HG02981 (cell line): Measurements from ENCODE around the gene SCFD2.

Experiments
- ATAC-seq: cut with Tn5 transposase; IDR thresholded peaks from one replicate; pipeline ENCODE4 v1.9.1; 2021; ENCODE audit warnings: mild to moderate bottlenecking, moderate library complexity; ENCODE audit not compliant: unreplicated experiment

Gene SCFD2

DNA sequence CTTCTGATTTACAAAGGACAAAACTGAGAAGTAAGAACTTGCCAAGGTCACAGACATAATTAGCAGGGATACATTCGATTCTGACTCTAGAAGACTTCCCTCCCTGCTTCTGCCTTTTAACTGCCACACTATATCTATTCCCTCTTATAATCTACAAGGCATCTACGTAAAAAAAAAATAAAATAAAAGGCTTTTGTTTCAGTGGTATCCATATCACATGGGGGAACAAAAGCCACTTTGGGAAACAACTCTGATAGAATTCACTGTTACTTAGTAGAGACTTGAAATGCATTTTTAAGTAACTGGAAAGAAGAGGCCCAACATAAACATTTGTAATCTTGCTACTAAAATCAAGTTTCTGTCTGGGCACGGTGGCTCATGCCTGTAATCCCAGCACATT lies 247.2 kb downstream of the SCFD2 start:
- no peak for ATAC-seq

DNA sequence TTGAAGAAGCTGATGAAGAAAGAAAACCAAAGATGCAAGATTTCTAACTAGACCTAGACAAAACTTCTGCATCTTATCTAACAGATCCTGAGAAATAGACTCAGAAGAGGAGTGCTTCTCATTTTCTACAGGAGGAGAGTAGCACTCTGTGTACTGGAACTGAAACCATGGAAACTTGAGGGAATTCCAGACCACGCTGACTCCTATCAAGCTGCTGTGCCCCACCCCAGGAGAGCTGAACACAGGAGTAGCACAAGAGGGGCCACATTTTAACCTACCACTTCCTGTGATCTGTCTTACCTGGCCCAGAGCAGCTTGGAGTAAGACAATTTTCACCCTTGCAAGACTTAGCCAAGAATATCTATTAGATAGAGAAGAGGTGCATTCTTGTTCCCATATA lies 248.9 kb downstream of the SCFD2 start:
- no peak for ATAC-seq

DNA sequence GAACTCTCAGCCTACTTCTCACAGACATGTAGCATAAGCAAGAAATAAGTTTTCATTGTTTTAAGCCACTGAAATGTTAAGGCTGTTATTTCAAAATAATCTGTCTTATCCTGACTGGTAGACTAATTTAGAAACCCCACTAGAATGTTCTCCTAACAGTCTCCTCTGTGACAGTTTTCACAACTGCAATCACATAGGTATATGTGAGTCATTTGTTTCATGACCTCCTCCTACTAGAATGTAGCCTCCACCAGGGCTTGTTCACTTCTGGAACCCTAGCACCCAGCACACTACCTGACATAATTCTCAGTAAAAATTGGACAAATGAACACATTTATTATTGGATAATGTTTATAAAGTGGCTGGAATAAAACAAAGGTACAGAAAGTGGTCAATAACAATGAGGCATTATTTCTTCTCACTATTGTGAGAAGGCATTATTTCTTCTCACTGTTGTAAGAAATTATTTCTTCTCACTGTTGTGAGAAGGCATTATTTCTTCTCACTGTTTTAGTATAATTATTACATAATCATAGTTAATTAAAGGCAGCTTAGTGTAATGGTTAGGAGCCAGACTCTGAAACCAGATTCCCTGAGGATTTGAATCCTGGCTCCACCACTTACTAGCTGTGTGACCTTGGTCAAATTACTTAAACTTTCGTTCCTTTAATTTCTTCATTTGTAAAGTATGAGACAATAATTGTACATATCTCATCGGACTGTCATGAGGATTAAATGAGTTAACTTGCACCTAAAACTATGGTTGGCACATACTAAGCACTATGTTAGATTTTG lies 252.2 kb downstream of the SCFD2 start:
- no peak for ATAC-seq

DNA sequence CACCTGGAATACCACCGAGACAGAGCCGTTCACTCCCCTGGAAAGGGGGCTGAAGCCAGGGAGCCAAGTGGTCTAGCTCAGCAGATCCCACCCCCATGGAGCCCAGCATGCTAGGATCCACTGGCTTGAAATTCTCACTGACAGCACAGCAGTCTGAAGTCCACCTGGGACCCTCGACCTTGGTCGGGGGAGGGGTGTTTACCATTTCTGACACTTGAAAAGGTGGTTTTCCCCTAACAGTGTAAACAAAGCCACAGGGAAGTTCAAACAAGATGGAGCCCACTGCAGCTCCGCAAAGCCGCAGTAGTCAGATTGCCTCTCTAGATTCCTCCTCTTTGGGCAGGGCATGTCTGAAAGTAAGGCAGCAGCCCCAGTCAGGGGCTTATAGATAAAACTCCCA lies 260.5 kb downstream of the SCFD2 start:
- ATAC-seq = no peak

DNA sequence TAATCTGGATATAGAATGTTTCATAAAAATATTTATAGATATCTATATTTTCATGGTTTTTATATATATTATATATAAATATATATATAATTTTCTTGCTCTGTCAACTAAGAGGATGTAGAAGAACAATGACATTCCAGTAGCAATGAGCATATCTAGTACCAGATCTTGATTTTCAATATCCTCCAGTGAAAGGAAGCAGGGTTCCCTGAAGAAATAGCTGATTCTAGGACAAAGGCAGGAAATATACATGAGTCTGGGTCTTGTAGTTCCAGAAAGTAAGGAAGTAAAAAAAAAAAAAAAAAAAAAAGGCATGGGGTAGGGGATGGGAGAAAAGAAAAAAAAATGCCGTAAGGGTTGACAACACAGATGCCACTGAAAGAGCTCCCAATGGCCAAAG lies 262.4 kb downstream of the SCFD2 start:
- ATAC-seq = no peak

DNA sequence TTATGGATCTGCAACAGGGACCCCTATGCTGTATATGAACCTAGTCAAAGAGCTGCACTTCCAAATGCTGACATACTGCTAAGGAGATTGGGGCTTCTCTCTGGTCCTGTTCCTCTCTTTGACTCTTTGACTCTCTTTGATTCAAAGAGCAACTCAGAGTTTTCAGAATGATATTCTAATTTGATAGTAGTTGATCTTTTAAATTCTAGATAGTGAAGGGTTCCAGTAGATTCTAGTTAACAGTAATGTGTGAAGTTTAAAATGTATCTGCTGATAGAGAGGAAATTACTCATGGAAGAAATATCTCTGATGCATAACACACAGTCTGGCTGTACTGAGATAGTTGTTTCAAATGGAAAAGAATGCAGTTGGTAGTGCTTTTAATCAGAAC lies 264.7 kb downstream of the SCFD2 start:
- no peak for ATAC-seq

DNA sequence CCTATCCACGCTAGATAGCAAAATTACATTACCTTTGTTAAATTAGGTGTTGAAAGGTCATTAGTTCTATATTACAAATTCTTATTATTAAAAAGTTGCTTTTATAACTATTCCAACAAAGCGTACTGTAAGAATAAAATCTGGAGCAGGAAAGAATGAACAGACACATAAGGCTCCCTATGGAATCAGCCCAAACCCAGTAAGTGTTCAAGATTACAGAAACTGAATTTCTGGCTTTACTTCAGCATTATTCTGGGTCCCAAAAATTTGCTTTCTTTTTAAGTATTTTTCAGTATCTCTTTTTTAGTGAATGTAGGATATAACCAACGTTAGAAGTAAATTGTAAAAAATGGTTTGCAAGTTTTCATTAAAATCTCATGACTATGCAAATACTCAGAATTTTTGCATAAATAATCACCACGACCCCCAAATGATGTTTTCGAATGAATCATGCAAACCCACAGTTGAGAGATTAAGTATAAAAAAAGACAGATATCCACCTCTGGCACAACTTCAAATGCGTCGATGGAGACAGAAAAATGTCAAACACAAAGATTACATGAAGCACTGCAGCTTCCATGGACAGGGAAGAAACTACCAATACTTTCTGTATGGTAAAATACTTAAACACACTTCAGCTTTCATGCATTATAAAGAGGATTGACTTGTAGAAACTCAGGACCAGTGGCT lies 265.2 kb downstream of the SCFD2 start:
- ATAC-seq = no peak

DNA sequence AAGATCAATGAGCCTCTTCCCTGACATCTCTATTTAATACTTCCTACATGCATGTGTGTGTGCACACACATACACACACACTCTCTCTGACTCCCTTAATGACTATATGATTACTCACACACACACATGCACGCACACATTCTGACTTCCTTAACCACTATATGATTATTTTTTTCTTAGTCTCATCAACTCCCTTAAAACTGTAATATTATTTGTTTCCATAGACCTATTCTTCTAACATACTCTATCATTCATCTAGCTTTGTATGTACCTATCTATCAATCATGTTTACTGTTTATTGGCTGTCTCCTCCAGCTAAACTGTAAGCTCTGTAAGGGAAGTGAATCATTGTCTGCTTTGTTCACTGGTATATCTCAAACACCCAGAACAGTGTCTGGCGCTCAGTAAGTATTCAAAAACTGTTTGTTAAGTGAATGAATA lies 267.2 kb downstream of the SCFD2 start:
- no peak for ATAC-seq

DNA sequence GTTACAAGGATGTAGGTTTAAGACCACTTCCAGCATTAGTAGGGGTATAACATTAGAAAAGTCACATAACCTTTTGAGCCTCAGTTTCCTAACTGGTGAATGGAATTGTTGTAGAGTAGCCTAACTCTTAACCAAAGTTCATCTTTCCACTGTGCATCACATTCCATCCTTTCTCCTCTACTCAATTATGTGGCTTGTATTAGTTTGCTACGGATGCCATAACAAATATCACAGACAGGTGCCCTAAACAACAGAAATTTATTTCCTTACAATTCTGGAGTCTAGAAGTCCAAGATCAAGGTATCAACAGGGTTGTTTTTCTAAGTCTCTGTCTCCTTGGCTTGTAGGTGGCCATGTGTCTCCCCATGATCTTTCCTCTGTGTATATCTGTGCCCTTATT lies 271.8 kb downstream of the SCFD2 start:
- ATAC-seq = no peak

DNA sequence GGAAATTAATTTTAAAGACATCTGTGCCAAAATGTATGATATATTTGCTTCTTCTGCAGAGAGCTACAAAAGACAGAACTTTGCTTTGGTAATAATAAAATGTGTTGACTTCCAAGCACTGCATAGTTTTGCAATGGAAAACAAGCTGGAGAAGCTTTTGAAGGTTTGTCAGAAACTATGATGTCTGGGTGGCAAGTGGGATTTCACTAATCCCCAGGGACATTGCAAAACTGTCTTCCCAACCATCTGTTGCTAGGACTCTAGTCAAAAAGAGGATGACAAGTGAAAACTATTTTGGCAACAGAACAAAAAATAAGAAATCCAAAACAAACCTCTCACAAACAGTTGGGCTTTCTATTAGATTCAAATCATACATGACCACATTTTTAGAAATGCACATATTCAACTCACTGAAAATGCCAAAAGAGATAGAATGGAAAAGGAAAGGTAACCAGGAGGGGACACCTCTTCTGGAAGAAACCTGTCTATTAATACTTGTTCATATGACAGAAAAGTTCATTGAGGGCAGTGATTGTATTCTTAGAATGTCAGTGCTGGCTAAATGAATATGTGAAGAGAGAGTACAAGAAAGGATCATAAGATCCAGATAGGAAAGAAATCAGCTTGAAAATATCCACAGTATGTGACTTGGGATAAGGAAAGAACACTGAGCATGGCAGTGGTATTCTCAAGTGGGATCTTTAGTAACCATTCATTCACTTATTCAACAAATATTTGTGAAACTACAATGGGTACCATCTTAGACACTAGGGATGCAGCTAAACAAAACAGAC lies 275.7 kb downstream of the SCFD2 start:
- ATAC-seq = no peak

DNA sequence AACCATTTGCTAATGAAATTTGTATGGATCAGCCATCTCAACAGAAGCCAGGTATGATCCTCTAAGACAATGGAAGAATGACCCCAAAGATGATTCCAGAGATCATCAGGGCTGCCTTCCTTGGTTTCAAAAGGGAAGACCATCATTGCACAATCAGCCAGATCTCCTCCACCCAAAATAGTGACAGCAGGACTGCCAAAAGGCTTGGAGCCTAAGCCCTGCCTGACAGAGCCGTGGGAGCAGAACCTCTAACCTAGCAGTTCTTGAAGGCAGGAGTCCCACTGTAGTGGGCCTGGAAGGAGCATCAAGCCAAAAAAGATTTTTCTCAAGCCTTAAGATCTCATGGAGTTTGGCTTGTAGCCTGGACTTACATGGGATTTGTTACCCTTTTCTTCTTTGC lies 277.7 kb downstream of the SCFD2 start:
- ATAC-seq = no peak

DNA sequence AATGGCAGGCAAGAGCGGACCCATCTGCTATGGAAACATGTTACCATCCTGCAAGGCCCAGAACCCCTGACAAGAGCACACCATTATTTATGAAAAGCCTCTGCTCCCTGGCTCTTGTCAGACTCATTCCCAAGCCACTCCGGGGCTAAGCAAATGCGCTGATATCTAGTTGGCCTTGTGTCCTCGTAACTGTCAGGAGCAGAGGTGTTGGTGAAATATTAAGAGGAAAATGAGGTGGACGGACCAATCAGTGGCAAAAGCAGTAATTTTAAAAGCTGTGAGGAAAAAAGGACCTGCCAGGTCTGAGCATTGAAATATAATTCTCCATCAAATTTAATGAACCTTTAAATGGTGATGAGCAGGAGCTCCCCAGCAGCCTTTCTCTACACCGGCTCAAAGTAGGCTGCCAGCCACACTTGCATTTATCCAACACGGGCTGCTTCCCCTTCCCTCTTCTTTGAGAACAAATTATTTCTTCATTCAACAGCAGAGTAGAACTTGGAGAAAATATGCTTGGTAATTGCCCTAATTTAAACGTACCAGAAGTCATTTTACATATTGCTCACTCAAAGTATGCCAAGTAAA lies 289.4 kb downstream of the SCFD2 start:
- no peak for ATAC-seq

DNA sequence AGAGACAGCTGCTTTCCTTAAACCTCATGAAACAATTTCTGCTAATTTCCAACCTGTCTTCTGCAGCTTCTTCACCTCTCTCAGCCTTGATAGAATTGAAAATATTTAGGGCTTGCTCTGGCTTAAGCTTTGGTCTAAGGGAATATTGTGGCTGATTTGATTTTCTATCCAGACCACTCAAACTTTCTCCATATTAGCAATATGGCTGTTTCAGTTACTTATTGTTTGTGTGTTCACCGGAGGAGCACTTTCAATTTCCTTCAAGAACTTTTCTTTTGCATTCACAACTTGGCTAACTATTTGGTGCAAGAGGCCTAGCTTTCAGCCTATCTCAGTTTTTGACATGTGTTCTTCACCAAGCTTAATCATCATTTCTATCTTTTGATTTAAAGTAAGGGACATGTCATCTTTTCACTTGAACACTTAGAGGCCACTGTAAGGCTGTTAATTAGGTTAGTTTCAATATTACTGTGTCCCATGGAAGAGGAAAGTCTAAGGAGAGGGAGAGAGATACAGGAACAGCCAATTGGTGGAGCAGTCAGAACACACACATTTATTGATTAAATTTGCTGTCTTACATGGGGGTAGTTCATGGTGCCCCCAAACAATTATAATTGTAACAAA lies 290.6 kb downstream of the SCFD2 start:
- no peak for ATAC-seq

DNA sequence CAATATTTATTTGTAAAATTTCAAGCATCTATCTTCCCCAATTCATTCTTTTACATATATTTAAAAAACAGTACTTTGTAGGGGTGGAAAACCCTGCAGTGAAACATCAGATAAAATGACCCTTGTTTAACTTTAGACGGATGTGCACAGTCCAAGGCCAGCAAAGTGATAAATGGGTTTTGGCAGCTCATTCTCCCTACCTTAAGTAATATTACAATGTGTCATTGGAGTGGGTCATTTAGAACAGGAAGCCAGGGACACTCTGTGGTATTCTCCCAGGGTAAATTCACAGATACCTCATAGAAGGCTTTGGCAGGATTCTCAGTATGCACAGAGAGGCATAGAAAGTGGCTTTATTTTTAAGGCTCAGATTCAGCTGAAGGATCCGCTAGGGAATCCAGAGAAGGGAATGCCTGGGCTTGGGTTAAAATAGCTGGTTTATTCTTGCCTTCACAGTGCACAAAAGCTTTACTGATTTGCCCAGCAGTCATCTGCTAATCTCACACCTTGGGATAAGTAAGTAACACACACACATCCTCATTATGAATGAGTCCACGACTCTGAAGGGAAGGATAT lies 297.0 kb downstream of the SCFD2 start:
- no peak for ATAC-seq

DNA sequence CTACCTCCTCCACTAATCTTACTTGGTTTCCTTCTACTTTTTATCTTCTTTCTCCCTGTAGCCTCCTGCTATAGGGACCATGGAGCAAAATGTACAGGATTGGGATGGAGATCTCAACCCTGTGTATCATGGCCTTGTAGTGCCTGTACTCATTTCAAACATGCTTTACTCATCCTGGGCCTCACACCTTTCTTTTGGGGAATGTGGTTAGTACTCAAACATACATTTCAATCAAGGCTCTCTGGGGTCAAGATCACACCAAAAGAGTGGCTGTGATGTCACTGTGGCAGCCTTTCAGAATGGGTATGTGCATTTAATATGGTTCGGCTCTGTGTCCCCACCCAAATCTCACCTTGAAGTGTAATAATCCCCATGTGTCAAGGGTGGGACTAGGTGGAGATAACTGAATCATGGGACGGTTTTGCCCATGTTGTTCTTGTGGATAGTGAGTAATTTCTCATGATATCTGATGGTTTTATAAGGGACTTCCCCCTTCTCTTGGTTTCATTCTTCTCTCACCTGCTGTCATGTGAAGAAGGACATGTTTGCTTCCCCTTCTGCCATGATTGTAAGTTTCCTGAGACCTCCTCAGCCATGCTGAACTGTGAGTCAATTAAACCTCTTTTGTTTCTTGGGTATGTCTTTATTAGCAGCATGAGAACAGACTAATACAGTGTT lies 298.6 kb downstream of the SCFD2 start:
- no peak for ATAC-seq

DNA sequence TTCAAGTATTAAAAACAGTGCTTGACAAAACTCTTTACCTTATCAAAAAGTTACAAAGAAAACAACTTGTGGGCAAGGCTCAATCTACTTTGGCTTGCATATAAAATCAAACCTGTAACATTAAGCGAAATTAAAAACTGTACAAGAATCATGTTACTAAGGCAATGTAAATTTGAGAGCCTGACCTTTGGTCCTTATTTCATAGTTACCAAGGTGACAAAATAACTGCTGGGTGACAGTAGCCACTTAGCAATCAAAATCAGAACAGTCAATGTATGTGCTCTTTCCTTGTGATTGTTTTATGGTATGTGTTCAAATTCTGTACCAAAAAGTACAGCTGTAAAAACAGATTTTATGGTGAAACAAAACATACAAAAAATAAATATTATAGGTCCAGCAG lies 299.7 kb downstream of the SCFD2 start:
- no peak for ATAC-seq

DNA sequence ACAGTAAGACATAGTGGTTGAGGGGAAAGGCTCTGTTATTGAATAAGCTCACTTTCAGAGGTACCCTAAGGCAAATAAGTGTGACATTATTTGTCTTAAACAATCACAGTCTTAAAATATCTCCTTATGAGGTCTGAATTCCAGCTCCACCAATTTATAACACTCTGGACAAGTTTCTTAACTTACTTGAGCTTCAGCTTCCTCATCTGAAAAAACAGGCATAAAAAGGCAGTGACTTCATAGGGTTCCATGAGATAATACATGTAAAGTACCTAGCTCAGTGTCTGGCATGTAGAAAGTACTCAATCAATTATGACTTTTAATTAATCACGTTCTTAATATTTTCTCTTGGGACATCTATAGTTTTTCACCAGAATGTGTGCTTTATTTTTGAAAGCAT lies 301.3 kb downstream of the SCFD2 start:
- no peak for ATAC-seq

DNA sequence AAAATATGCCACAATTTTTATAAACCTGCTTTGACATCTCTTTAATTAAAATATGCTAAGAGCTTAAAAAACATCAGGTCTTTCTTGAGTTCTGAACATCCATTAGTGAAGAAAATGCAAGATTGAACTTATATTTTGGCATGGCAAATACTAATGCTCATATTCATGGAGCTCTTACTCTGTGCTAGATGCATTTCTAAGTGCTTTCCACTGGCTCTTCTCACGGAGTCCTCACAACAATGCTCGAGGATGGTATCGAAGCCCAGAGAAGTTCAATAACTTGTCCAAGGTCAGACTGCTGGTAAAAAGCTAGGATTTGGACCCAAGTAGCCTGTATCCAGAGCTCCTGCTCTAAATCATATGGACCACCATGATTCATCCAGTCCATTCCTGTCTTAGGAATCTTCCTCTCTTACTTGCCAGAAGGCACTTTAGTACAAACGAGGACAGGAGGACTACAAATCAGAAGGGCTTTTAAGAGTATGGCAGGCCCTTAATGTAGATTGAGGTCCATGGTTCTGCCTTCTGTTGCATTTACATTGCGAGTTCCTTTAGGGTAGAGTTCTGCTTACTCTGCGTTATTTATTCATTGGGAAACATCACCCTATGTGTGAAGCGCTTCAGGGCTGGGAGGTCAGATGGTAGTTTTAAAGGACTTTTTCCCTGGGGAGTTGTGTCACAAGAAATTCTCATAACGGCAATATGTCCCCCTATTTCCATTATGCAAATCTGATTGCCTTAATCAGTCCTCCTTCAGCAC lies 304.6 kb downstream of the SCFD2 start:
- no peak for ATAC-seq

DNA sequence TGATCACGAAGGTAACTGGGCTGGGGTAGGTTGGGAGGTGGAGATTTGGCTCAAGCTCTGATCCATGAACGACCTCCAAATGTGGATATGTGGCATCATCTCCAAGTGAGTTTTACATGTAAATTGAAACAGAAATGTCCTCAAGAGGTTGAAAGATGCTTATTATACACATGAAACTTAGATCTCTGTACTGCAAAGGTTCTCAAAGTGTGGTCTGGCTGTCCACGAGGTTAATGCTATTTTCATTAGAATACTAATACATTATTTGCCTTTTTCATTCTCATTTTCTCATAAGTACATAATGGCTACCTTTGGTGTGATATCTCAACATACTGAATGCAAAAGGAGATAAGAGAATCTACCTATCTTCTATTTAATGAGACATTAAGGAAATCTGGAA lies 305.6 kb downstream of the SCFD2 start:
- no peak for ATAC-seq
